Measurements from ENCODE around the gene AHCTF1.
"Not testable (repeated sequence)": the region's sequence is repeated elsewhere in the genome, so short reads cannot be mapped to it uniquely, and the experiment has no call there.

AHCTF1 gene

GRCh38 chr1:246934765-246935164, 3.0 kb upstream of the AHCTF1 start:
- H3K4me1 Mint-ChIP-seq (ENCODE audit: low read depth) = peaks cover 18% of the 10 kb centered on the region
- H3K27ac Mint-ChIP-seq = no peak overlapping the region
- H3K4me3 Mint-ChIP-seq = no peak overlapping the region
- no peaks in the 10 kb centered on the region for H3K27me3 Mint-ChIP-seq
- no peaks in the 10 kb centered on the region for H3K9me3 Mint-ChIP-seq
- H3K36me3 Mint-ChIP-seq (ENCODE audit: low read depth) = peaks cover 10% of the 10 kb centered on the region

- H3K9me3 Mint-ChIP-seq = no peaks in the 10 kb centered on the region
Measured at GRCh38 chr1:246933893-246934292, 2.1 kb upstream of the AHCTF1 start.

GRCh38 chr1:246932366-246932700, 585 bp upstream of the AHCTF1 start:
- Mint-ChIP-seq H3K4me3 (peak overlapping the region; percentile 89), H3K27ac (peak overlapping the region; percentile 98), H3K36me3 (ENCODE audit: low read depth) (peaks cover 27% of the 10 kb centered on the region), H3K4me1 (ENCODE audit: low read depth) (peaks cover 35% of the 10 kb centered on the region), H3K9me3 (no peaks in the 10 kb centered on the region), H3K27me3 (no peaks in the 10 kb centered on the region)

More at GRCh38 chr1:246933893-246934292, 2.1 kb upstream of the AHCTF1 start:
- Mint-ChIP-seq H3K4me3 (no peak overlapping the region), H3K36me3 (ENCODE audit: low read depth) (peaks cover 16% of the 10 kb centered on the region), H3K4me1 (ENCODE audit: low read depth) (peaks cover 27% of the 10 kb centered on the region), H3K27ac (no peak overlapping the region), H3K27me3 (no peaks in the 10 kb centered on the region)

- Mint-ChIP-seq H3K36me3 (ENCODE audit: low read depth) (peaks cover 41% of the 10 kb centered on the region), H3K9me3 (peaks cover 1% of the 10 kb centered on the region), H3K4me3 (peak overlapping the region; percentile 98), H3K27ac (peak overlapping the region; percentile 96), H3K4me1 (ENCODE audit: low read depth) (peaks cover 43% of the 10 kb centered on the region), H3K27me3 (no peaks in the 10 kb centered on the region)
Measured at GRCh38 chr1:246930830-246931548, 759 bp downstream of the AHCTF1 start.

GRCh38 chr1:246925997-246926626, 5.6 kb downstream of the AHCTF1 start:
- Mint-ChIP-seq H3K27me3 (no peaks in the 10 kb centered on the region), H3K9me3 (peaks cover 3% of the 10 kb centered on the region), H3K4me1 (ENCODE audit: low read depth) (peaks cover 66% of the 10 kb centered on the region), H3K4me3 (no peak overlapping the region), H3K27ac (no peak overlapping the region), H3K36me3 (ENCODE audit: low read depth) (peaks cover 65% of the 10 kb centered on the region)

GRCh38 chr1:246923900-246924299, 7.8 kb downstream of the AHCTF1 start:
- H3K36me3 Mint-ChIP-seq (ENCODE audit: low read depth) = peaks cover 50% of the 10 kb centered on the region
- peak overlapping the region; percentile 9 for H3K4me3 Mint-ChIP-seq
- H3K4me1 Mint-ChIP-seq (ENCODE audit: low read depth) = peaks cover 55% of the 10 kb centered on the region
- H3K27ac Mint-ChIP-seq = no peak overlapping the region
- H3K9me3 Mint-ChIP-seq = peaks cover 3% of the 10 kb centered on the region
- H3K27me3 Mint-ChIP-seq = no peaks in the 10 kb centered on the region

- no peak overlapping the region for H3K27ac Mint-ChIP-seq
- peaks cover 3% of the 10 kb centered on the region for H3K9me3 Mint-ChIP-seq
- H3K36me3 Mint-ChIP-seq (ENCODE audit: low read depth) = peaks cover 45% of the 10 kb centered on the region
- H3K4me1 Mint-ChIP-seq (ENCODE audit: low read depth) = peaks cover 55% of the 10 kb centered on the region
- H3K4me3 Mint-ChIP-seq = peak overlapping the region; percentile 9
- H3K27me3 Mint-ChIP-seq = no peaks in the 10 kb centered on the region
Measured at GRCh38 chr1:246923482-246923881, 8.3 kb downstream of the AHCTF1 start.

GRCh38 chr1:246921481-246921880, 10.3 kb downstream of the AHCTF1 start:
- Mint-ChIP-seq H3K9me3 (peaks cover 3% of the 10 kb centered on the region), H3K27ac (no peak overlapping the region), H3K4me1 (ENCODE audit: low read depth) (peaks cover 48% of the 10 kb centered on the region), H3K27me3 (no peaks in the 10 kb centered on the region), H3K4me3 (no peak overlapping the region), H3K36me3 (ENCODE audit: low read depth) (peaks cover 44% of the 10 kb centered on the region)

- Mint-ChIP-seq H3K36me3 (ENCODE audit: low read depth) (peaks cover 44% of the 10 kb centered on the region), H3K27me3 (no peaks in the 10 kb centered on the region), H3K9me3 (no peaks in the 10 kb centered on the region), H3K4me3 (no peak overlapping the region), H3K27ac (no peak overlapping the region), H3K4me1 (ENCODE audit: low read depth) (peaks cover 38% of the 10 kb centered on the region)
Measured at GRCh38 chr1:246919902-246920301, 11.8 kb downstream of the AHCTF1 start.

- not testable (repeated sequence) for H3K27ac Mint-ChIP-seq, H3K9me3 Mint-ChIP-seq, H3K27me3 Mint-ChIP-seq, H3K4me3 Mint-ChIP-seq
- peaks cover 16% of the 10 kb centered on the region for H3K4me1 Mint-ChIP-seq (ENCODE audit: low read depth)
- peaks cover 49% of the 10 kb centered on the region for H3K36me3 Mint-ChIP-seq (ENCODE audit: low read depth)
Measured at GRCh38 chr1:246916026-246916923, 15.5 kb downstream of the AHCTF1 start.

- Mint-ChIP-seq H3K4me1 (ENCODE audit: low read depth) (peaks cover 4% of the 10 kb centered on the region), H3K27me3 (no peaks in the 10 kb centered on the region), H3K9me3 (no peaks in the 10 kb centered on the region), H3K36me3 (ENCODE audit: low read depth) (peaks cover 78% of the 10 kb centered on the region), H3K27ac (no peak overlapping the region), H3K4me3 (no peak overlapping the region)
Measured at GRCh38 chr1:246907472-246907871, 24.3 kb downstream of the AHCTF1 start.

- H3K27me3 Mint-ChIP-seq = no peaks in the 10 kb centered on the region
- H3K27ac Mint-ChIP-seq = no peak overlapping the region
- H3K4me3 Mint-ChIP-seq = no peak overlapping the region
- H3K9me3 Mint-ChIP-seq = no peaks in the 10 kb centered on the region
- peaks cover 78% of the 10 kb centered on the region for H3K36me3 Mint-ChIP-seq (ENCODE audit: low read depth)
- H3K4me1 Mint-ChIP-seq (ENCODE audit: low read depth) = peaks cover 4% of the 10 kb centered on the region
Measured at GRCh38 chr1:246906833-246907232, 24.9 kb downstream of the AHCTF1 start.

- Mint-ChIP-seq H3K27me3 (no peaks in the 10 kb centered on the region), H3K36me3 (ENCODE audit: low read depth) (peaks cover 86% of the 10 kb centered on the region), H3K27ac (no peak overlapping the region), H3K4me3 (no peak overlapping the region), H3K9me3 (no peaks in the 10 kb centered on the region), H3K4me1 (ENCODE audit: low read depth) (no peaks in the 10 kb centered on the region)
Measured at GRCh38 chr1:246901874-246902273, 29.9 kb downstream of the AHCTF1 start.

- Mint-ChIP-seq H3K4me3 (no peak overlapping the region), H3K4me1 (ENCODE audit: low read depth) (peaks cover 7% of the 10 kb centered on the region), H3K27me3 (no peaks in the 10 kb centered on the region), H3K9me3 (no peaks in the 10 kb centered on the region), H3K36me3 (ENCODE audit: low read depth) (peaks cover 81% of the 10 kb centered on the region), H3K27ac (no peak overlapping the region)
Measured at GRCh38 chr1:246897302-246897701, 34.4 kb downstream of the AHCTF1 start.

Data from stimulated activated naive CD8-positive, alpha-beta T cell treated with anti-CD3 and anti-CD28 coated beads, Interleukin-15, Interleukin-2, amounts not matched to agents 100 ng/mL and 50 ng/mL, for 24 hours (primary cell).